ENCODE data around the gene ROBO3.

Gene ROBO3

DNA sequence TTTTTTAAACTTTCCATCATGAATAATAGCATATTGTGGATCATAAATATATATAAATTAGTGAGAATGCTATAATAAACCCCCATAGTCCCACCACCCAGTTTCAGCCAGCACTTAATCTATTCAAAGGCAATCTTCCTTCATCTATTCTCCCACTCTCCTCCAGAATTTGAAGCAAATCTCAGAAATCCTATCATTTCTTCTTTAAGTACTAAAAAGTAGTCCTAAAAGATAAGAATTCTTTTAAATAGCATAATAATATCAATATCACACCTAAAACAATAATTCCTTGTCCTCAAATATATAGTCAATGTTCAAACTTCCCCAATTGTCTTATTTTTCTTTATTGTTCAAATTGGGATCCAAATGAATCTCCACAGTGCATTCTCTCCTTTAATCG lies 24.6 kb upstream of the ROBO3 start:
- Histone ChIP-seq H4K20me1 (ENCODE audit: control insufficient read depth, insufficient read depth, low read depth, low read length) (no peaks in the 10 kb centered on the region), H3K4me1 (ENCODE audit: control insufficient read depth, low read length) (peaks cover 17% of the 10 kb centered on the region), H3K9me2 (replicated peaks; ENCODE audit: control insufficient read depth, low read length) (no peaks in the 10 kb centered on the region), H3K4me2 (ENCODE audit: low read length) (no peak overlapping the region), H3K9me3 (ENCODE audit: control insufficient read depth, insufficient read depth, low read length) (no peaks in the 10 kb centered on the region), H3K4me3 (ENCODE audit: low read length) (no peak overlapping the region), H3K27me3 (ENCODE audit: control insufficient read depth, low read length) (peaks cover 74% of the 10 kb centered on the region), H3K36me3 (ENCODE audit: control insufficient read depth, low read length) (no peaks in the 10 kb centered on the region), H3K79me2 (ENCODE audit: control insufficient read depth, low read length) (no peaks in the 10 kb centered on the region), H3F3A (ENCODE audit: control insufficient read depth, insufficient read depth) (0 out of 2 replicates have a peak, but pooled peaks cover 2% of the 10 kb centered on the region), H3K27ac (ENCODE audit: low read depth, low read length) (no peak overlapping the region)
- TF ChIP-seq, protein P1, sequence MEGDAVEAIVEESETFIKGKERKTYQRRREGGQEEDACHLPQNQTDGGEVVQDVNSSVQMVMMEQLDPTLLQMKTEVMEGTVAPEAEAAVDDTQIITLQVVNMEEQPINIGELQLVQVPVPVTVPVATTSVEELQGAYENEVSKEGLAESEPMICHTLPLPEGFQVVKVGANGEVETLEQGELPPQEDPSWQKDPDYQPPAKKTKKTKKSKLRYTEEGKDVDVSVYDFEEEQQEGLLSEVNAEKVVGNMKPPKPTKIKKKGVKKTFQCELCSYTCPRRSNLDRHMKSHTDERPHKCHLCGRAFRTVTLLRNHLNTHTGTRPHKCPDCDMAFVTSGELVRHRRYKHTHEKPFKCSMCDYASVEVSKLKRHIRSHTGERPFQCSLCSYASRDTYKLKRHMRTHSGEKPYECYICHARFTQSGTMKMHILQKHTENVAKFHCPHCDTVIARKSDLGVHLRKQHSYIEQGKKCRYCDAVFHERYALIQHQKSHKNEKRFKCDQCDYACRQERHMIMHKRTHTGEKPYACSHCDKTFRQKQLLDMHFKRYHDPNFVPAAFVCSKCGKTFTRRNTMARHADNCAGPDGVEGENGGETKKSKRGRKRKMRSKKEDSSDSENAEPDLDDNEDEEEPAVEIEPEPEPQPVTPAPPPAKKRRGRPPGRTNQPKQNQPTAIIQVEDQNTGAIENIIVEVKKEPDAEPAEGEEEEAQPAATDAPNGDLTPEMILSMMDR (IDR thresholded peaks at IDR 0.05; ENCODE audit: low read depth, low read length, poor library complexity, severe bottlenecking): no peak
- TF ChIP-seq EZH2phosphoT487 (IDR thresholded peaks at IDR 0.05; ENCODE audit: borderline replicate concordance, low read length): no peak

DNA sequence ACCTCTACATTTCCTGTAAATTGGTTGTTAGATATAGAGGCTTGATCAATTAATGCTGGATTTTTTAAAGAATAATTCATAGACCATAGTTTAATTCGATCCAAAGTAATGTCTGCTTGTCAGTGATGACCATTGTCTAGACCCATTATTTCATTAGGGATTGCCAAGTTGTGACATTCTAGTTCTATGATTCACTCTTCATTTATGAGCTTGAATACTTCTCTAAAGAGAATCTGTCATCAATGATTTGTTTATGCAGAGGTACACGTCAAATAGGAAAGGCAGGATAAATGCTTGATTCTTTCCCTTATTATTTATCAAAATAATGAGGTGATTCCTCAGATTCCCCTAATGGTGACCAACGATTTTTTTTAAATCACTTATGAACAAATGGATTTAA lies 24.0 kb upstream of the ROBO3 start:
- no peak for TF ChIP-seq EZH2phosphoT487 (IDR thresholded peaks at IDR 0.05; ENCODE audit: borderline replicate concordance, low read length)
- TF ChIP-seq, protein P1 (IDR thresholded peaks at IDR 0.05; ENCODE audit: low read depth, low read length, poor library complexity, severe bottlenecking): no peak
- no peak overlapping the region for H3K4me2 ChIP-seq (ENCODE audit: low read length)
- H3K36me3 ChIP-seq (ENCODE audit: control insufficient read depth, low read length): no peaks in the 10 kb centered on the region
- H3K9me2 ChIP-seq (replicated peaks; ENCODE audit: control insufficient read depth, low read length): no peaks in the 10 kb centered on the region
- H3K4me3 ChIP-seq (ENCODE audit: low read length): no peak overlapping the region
- no peaks in the 10 kb centered on the region for H4K20me1 ChIP-seq (ENCODE audit: control insufficient read depth, insufficient read depth, low read depth, low read length)
- peaks cover 12% of the 10 kb centered on the region for H3K4me1 ChIP-seq (ENCODE audit: control insufficient read depth, low read length)
- H3K27ac ChIP-seq (ENCODE audit: low read depth, low read length): no peak overlapping the region
- peaks cover 79% of the 10 kb centered on the region for H3K27me3 ChIP-seq (ENCODE audit: control insufficient read depth, low read length)
- H3K79me2 ChIP-seq (ENCODE audit: control insufficient read depth, low read length): no peaks in the 10 kb centered on the region
- H3F3A ChIP-seq (ENCODE audit: control insufficient read depth, insufficient read depth): 0 out of 2 replicates have a peak, but pooled peaks cover 2% of the 10 kb centered on the region
- no peaks in the 10 kb centered on the region for H3K9me3 ChIP-seq (ENCODE audit: control insufficient read depth, insufficient read depth, low read length)

DNA sequence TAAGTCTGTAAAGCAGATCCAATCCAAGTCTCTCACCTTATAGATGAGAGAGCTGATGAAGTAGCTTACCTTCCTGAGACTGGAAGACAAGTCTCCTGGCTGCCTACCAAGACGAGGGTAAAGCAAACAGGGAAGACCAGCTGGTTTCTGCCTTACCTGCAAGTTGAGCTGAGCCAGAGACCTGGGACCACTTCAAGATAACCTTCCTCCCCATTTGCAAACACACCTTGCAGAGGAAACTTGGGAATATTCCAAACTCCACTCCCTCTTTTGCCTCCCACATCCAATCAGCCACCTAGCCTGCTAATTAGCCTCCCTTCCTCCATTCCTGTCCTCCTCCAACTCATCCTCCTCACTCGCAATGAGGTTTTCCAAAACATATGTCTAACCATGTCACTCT lies 23.4 kb upstream of the ROBO3 start:
- no peaks in the 10 kb centered on the region for H3K36me3 ChIP-seq (ENCODE audit: control insufficient read depth, low read length)
- TF ChIP-seq, protein P1 (IDR thresholded peaks at IDR 0.05; ENCODE audit: low read depth, low read length, poor library complexity, severe bottlenecking): no peak
- TF ChIP-seq EZH2phosphoT487 (IDR thresholded peaks at IDR 0.05; ENCODE audit: borderline replicate concordance, low read length): no peak
- H3K27me3 ChIP-seq (ENCODE audit: control insufficient read depth, low read length): peaks cover 86% of the 10 kb centered on the region
- no peaks in the 10 kb centered on the region for H3K9me2 ChIP-seq (replicated peaks; ENCODE audit: control insufficient read depth, low read length)
- 0 out of 2 replicates have a peak, but pooled peaks cover 2% of the 10 kb centered on the region for H3F3A ChIP-seq (ENCODE audit: control insufficient read depth, insufficient read depth)
- H3K4me3 ChIP-seq (ENCODE audit: low read length): no peak overlapping the region
- no peaks in the 10 kb centered on the region for H3K79me2 ChIP-seq (ENCODE audit: control insufficient read depth, low read length)
- H3K4me1 ChIP-seq (ENCODE audit: control insufficient read depth, low read length): peaks cover 6% of the 10 kb centered on the region
- no peak overlapping the region for H3K4me2 ChIP-seq (ENCODE audit: low read length)
- no peaks in the 10 kb centered on the region for H4K20me1 ChIP-seq (ENCODE audit: control insufficient read depth, insufficient read depth, low read depth, low read length)
- H3K27ac ChIP-seq (ENCODE audit: low read depth, low read length): no peak overlapping the region
- no peaks in the 10 kb centered on the region for H3K9me3 ChIP-seq (ENCODE audit: control insufficient read depth, insufficient read depth, low read length)
